Bone marrow (tissue), 2 donors: Measurements from ENCODE around the gene CLMP.

Experiments used
- DNase-seq, 2 donors: peaks; one replicate each; lab custom pipeline; 2025; lab: John Stamatoyannopoulos, UW

CLMP gene

GRCh38 chr11:123195188-123196059, at the start of gene CLMP:
CLMP (minus strand) TSS chr11:123195248; CDS start chr11:123194940, 308 bp downstream.
- DNase-seq = no peak

GRCh38 chr11:123241874-123242543, 47.0 kb upstream of the CLMP start:
- DNase-seq = no peak

GRCh38 chr11:123241294-123241693, 46.2 kb upstream of the CLMP start:
- DNase-seq = no peak

GRCh38 chr11:123239191-123240150, 44.4 kb upstream of the CLMP start:
- no peak for DNase-seq

- DNase-seq = no peak
Measured at GRCh38 chr11:123238297-123238696, 43.2 kb upstream of the CLMP start.

GRCh38 chr11:123236879-123237278, 41.8 kb upstream of the CLMP start:
- DNase-seq = no peak

GRCh38 chr11:123235656-123236261, 40.7 kb upstream of the CLMP start:
- DNase-seq = no peak

- no peak for DNase-seq
Measured at GRCh38 chr11:123235117-123235655, 40.1 kb upstream of the CLMP start.

GRCh38 chr11:123233975-123234334, 38.9 kb upstream of the CLMP start:
- no peak for DNase-seq

GRCh38 chr11:123233280-123233974, 38.4 kb upstream of the CLMP start:
- no peak for DNase-seq

GRCh38 chr11:123231777-123232176, 36.7 kb upstream of the CLMP start:
- no peak for DNase-seq

- no peak for DNase-seq
Measured at GRCh38 chr11:123231256-123231655, 36.2 kb upstream of the CLMP start.

GRCh38 chr11:123230346-123230745, 35.3 kb upstream of the CLMP start:
- DNase-seq = no peak

GRCh38 chr11:123228496-123229163, 33.6 kb upstream of the CLMP start:
- no peak for DNase-seq

- no peak for DNase-seq
Measured at GRCh38 chr11:123227763-123228495, 32.9 kb upstream of the CLMP start.

GRCh38 chr11:123221584-123221983, 26.5 kb upstream of the CLMP start:
- DNase-seq = no peak

GRCh38 chr11:123221096-123221561, 26.1 kb upstream of the CLMP start:
- no peak for DNase-seq

- DNase-seq = no peak
Measured at GRCh38 chr11:123219066-123219690, 24.1 kb upstream of the CLMP start.

GRCh38 chr11:123218451-123218850, 23.4 kb upstream of the CLMP start:
- DNase-seq = no peak
